Muscle of leg (tissue), 11 donors: Measurements from ENCODE around the gene HOXC10. TPM values are rescaled to one million over a fixed set of nuclear protein-coding genes. Genes with fewer than 3 reads are reported as not detected.

Experiments
- DNase-seq: peaks from one replicate; pipeline ENCODE4 v3.0.0; 2013
- H3K27ac ChIP-seq: one replicate; pipeline ENCODE4 v1.5.1; 2013; ENCODE audit warnings: mild to moderate bottlenecking, low read length, control low read depth
- H3K27me3 ChIP-seq: one replicate; pipeline ENCODE4 v1.6.1; 2013; ENCODE audit warnings: low read length; ENCODE audit not compliant: control insufficient read depth, insufficient read depth
- H3K36me3 ChIP-seq: one replicate; pipeline ENCODE4 v1.6.1; 2013; ENCODE audit warnings: low read length; ENCODE audit not compliant: control insufficient read depth, insufficient read depth
- H3K4me1 ChIP-seq: one replicate; pipeline ENCODE4 v1.6.1; 2013; ENCODE audit warnings: low read length; ENCODE audit not compliant: control insufficient read depth, insufficient read depth
- H3K4me3 ChIP-seq: one replicate; pipeline ENCODE4 v1.5.1; 2013; ENCODE audit warnings: low read length, control low read depth
- H3K9me3 ChIP-seq: replicated peaks from 2 replicates; pipeline ENCODE4 v1.6.1; 2013; ENCODE audit warnings: low read depth, low read length; ENCODE audit not compliant: control insufficient read depth
- WGBS: methylation state at CpG from one replicate; pipeline ENCODE4 v1.1.5; 2013; ENCODE audit warnings: missing lambda C conversion rate; ENCODE audit not compliant: insufficient coverage; 5-methylcytosine and 5-hydroxymethylcytosine counted together
- polyA plus RNA-seq, 8 donors: library from polyadenylated mRNA; unstranded; fragments of 120-200 nt; gene quantifications; one replicate each; pipeline versions ENCODE4 v1.2.1 to v1.2.3, GENCODE V29; 2013; ENCODE audit warnings: inconsistent platforms in 1 of 8, low replicate concordance in 1 of 8; ENCODE audit not compliant: insufficient read length in 8 of 8, insufficient read depth in 1 of 8
- total RNA-seq: library from RNA; stranded (reverse); fragments of 120-200 nt; gene quantifications from one replicate; pipeline ENCODE4 v1.2.4, GENCODE V29; 2013

Gene HOXC10
- total and polyA plus RNA-seq, 9 donors: 7.6 to 57.7 (median 48.6) TPM

DNA sequence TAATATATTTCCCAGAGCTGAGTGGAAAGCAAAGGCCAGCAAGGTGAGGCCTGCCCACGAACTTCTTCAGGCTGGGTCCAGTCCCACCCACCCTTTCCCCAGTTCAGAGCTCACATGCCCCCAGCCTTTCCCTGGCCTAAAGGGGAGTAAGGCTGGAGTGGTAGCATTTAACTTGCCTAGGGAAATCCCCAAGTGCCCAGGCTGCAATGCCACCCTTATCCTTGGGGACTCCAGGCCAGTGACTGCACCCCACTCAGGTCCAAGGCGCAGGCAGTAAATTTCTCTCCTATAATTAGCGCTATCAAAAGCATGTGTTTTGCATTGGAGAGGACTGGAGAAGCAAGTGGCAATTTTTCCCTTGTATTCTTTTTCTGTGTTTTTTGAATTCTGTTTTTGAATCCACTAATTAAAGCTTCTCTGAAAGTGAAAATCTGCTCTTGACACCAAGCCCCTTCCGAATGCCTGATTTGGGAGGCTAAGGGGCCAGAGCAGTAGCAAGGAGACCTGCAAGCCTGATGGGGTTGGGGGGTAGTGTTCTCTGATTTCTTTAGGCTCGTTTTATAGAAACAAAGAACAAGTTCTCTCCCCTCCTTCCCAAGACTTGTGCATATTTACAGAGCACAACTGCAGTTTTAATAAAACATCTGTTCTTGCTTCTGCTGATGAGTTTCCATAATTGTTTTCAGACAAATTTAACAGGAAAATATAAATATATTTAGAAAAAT, 39.8 kb downstream of the HOXC10 start:
- Histone ChIP-seq H3K4me3 (peak overlapping the region; percentile 27), H3K27me3 (peaks cover 54% of the 10 kb centered on the region), H3K36me3 (peaks cover 6% of the 10 kb centered on the region), H3K4me1 (peaks cover 93% of the 10 kb centered on the region), H3K27ac (peak overlapping the region; percentile 100), H3K9me3 (no peaks in the 10 kb centered on the region)
- WGBS: no CpG with 5 or more reads among the region's 5 CpGs
- DNase-seq: peak; percentile 34

DNA sequence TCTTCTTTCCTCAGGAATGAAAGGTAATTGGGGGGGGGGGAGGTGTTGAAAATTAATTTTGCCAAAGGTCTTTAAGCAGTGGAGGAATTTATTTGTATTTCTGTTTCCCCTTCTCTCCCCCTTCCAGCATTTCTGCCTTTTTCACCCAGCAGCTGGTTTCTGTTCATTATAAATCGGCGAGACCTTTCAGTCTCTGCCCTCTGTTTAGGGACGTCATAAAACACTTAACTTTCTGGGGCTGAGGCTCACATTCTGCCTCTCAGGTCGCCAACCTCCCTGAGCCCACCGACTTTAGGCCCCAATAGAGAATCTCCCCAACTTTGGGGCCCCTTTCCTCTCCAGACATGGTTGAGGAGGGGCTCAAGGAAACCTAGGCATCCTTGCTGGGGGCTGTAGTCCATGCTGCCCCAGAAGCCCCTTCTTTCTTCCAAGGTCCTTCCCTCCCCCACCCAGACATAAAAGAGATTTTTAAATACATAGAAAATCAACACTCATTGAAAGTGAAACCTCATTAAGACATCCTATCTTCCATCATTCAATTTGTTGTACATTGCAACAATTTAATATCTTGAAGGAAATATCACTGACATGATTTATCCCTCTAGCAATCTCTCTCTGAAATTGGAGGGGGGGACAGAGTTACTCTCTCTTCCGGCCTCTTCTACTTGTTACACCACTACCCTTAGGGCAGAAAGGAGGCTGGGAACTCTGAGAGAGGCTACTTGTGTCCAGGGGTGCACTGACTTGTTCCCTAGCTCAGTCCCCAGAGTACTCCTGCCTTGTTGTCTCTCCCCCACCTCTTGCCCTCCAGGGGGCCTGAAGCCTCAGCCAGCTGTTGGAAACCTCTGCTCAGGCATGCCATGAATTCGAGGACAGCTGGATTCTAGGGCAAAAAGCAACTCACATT, 40.8 kb downstream of the HOXC10 start:
- H3K4me3 ChIP-seq: peak overlapping the region; percentile 4
- H3K36me3 ChIP-seq: peaks cover 10% of the 10 kb centered on the region
- peaks cover 53% of the 10 kb centered on the region for H3K27me3 ChIP-seq

DNA sequence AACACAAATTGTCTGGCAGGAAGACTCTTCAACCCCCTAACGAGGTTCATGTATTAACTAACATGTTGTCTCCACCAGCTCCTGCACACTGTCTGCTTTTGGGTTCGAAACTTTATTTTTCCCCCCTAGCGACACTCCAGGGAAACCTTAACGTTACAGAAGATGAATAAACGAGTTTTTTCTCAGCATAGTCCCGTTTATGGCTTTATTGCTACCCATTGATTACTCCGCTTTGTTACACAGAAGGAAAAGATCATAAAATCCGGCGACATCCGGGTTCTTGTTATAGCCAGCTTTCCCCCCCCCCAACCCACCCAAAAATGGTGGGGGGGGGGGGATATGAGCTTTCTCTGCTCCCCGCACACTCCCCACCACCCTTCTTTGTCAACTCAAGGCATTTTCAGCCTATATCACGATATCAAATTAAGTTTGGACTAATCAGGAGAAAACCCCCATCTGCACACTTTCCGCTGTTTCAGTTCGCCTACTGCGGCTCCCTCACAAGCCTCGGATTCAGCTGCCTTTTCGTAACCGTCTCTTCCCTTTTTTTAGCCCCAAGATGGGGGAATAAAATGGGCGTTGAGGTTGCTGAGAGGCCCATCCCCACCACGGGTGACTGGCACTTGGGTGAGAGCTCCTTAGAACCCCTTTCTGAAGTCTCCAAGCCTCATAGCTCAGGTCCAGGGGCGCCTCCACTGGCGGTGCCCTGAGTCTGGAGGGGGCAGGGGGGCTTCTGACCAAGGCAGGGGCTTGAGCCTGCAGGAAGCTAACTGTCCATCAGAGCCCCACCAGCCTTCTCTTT, 41.9 kb downstream of the HOXC10 start:
- Histone ChIP-seq H3K9me3 (no peaks in the 10 kb centered on the region), H3K36me3 (peaks cover 16% of the 10 kb centered on the region), H3K27ac (peak overlapping the region; percentile 100), H3K4me3 (no peak overlapping the region), H3K27me3 (peaks cover 46% of the 10 kb centered on the region), H3K4me1 (peaks cover 87% of the 10 kb centered on the region)
- 34% methylated on average over 5 of the region's 22 CpGs for WGBS
- no peak for DNase-seq

More for the DNA sequence above, 40.8 kb downstream of the HOXC10 start:
- H3K27ac ChIP-seq: peak overlapping the region; percentile 100
- 34% methylated on average over 4 of the region's 7 CpGs for WGBS
- H3K4me1 ChIP-seq: peaks cover 87% of the 10 kb centered on the region
- H3K9me3 ChIP-seq: no peaks in the 10 kb centered on the region
- no peak for DNase-seq

DNA sequence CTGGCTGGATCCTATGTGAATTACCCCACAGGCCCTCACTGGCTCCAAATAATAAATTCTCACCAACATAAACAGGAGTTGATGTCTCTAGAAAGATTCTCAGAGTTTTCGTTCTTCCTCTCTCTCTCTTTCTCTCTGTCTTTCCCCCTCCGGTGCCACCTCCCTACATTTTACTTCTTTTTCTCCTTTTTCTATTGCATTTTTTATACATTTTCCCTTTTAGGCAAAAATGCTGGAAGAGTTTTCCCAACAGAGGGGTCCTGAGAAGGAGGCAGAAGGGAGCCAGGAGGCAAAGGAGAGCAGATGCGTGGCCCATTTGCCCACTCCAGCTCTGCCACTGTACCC, 42.5 kb downstream of the HOXC10 start:
- Histone ChIP-seq H3K4me1 (peaks cover 88% of the 10 kb centered on the region), H3K4me3 (no peak overlapping the region), H3K27me3 (peaks cover 51% of the 10 kb centered on the region), H3K36me3 (peaks cover 20% of the 10 kb centered on the region), H3K27ac (peak overlapping the region; percentile 100), H3K9me3 (no peaks in the 10 kb centered on the region)
- WGBS: 55% methylated on average over 1 of the region's 3 CpGs
- no peak for DNase-seq

DNA sequence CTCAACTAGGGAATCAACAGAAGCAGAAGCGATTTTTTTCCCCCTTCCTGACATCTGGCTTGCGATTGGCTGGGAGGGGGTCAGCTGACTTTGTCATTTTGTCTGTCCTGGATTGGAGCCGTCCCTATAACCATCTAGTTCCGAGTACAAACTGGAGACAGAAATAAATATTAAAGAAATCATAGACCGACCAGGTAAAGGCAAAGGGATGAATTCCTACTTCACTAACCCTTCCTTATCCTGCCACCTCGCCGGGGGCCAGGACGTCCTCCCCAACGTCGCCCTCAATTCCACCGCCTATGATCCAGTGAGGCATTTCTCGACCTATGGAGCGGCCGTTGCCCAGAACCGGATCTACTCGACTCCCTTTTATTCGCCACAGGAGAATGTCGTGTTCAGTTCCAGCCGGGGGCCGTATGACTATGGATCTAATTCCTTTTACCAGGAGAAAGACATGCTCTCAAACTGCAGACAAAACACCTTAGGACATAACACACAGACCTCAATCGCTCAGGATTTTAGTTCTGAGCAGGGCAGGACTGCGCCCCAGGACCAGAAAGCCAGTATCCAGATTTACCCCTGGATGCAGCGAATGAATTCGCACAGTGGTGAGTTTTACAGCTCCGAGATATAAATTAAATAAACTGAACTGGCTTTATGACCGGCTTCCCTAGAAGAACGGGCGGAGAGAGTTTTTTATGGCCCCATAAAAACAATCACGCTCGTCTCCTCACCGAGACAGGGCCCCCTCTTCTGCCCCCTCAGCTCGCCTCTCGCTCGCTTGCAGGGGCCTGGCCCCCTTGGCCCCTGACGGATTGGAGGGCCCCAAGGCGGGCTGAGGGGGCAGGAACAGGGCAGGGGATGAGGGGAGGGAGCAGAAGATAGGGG, 43.6 kb downstream of the HOXC10 start, which contains the start of gene HOXC6:
TSS of gene HOXC6 (plus strand) at position 127 of the 888 bp plus-strand sequence. CDS start at position 209, 82 bp downstream.
- Histone ChIP-seq H3K27ac (peak within 1 kb of the TSS; percentile 100), H3K4me1 (peaks cover 88% of the 10 kb centered on the region), H3K9me3 (no peaks in the 10 kb centered on the region), H3K4me3 (peak within 1 kb of the TSS; percentile 42), H3K27me3 (peaks cover 56% of the 10 kb centered on the region), H3K36me3 (peaks cover 20% of the 10 kb centered on the region)
- DNase-seq: peak; percentile 89
- 18% methylated on average over 20 of the region's 36 CpGs for WGBS

DNA sequence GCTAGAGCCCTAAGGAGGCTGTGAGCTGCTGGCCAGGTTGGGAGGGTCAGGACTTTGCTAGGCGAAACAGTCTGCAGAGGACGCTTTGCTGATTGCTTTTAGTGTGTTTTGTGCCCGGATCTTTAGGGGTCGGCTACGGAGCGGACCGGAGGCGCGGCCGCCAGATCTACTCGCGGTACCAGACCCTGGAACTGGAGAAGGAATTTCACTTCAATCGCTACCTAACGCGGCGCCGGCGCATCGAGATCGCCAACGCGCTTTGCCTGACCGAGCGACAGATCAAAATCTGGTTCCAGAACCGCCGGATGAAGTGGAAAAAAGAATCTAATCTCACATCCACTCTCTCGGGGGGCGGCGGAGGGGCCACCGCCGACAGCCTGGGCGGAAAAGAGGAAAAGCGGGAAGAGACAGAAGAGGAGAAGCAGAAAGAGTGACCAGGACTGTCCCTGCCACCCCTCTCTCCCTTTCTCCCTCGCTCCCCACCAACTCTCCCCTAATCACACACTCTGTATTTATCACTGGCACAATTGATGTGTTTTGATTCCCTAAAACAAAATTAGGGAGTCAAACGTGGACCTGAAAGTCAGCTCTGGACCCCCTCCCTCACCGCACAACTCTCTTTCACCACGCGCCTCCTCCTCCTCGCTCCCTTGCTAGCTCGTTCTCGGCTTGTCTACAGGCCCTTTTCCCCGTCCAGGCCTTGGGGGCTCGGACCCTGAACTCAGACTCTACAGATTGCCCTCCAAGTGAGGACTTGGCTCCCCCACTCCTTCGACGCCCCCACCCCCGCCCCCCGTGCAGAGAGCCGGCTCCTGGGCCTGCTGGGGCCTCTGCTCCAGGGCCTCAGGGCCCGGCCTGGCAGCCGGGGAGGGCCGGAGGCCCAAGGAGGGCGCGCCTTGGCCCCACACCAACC, 44.8 kb downstream of the HOXC10 start:
- Histone ChIP-seq H3K4me3 (peak overlapping the region; percentile 26), H3K36me3 (peaks cover 25% of the 10 kb centered on the region), H3K9me3 (no peaks in the 10 kb centered on the region), H3K27ac (peak overlapping the region; percentile 100), H3K27me3 (peaks cover 57% of the 10 kb centered on the region), H3K4me1 (peaks cover 84% of the 10 kb centered on the region)
- DNase-seq: no peak
- 34% methylated on average over 29 of the region's 53 CpGs for WGBS

DNA sequence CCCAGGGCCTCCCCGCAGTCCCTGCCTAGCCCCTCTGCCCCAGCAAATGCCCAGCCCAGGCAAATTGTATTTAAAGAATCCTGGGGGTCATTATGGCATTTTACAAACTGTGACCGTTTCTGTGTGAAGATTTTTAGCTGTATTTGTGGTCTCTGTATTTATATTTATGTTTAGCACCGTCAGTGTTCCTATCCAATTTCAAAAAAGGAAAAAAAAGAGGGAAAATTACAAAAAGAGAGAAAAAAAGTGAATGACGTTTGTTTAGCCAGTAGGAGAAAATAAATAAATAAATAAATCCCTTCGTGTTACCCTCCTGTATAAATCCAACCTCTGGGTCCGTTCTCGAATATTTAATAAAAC, 45.5 kb downstream of the HOXC10 start:
- peaks cover 28% of the 10 kb centered on the region for H3K36me3 ChIP-seq
- no peak for DNase-seq
- H3K4me3 ChIP-seq: no peak overlapping the region
- peak overlapping the region; percentile 80 for H3K27ac ChIP-seq
- H3K4me1 ChIP-seq: peaks cover 83% of the 10 kb centered on the region
- H3K9me3 ChIP-seq: no peaks in the 10 kb centered on the region
- H3K27me3 ChIP-seq: peaks cover 60% of the 10 kb centered on the region
- WGBS: no CpG with 5 or more reads among the region's 7 CpGs

DNA sequence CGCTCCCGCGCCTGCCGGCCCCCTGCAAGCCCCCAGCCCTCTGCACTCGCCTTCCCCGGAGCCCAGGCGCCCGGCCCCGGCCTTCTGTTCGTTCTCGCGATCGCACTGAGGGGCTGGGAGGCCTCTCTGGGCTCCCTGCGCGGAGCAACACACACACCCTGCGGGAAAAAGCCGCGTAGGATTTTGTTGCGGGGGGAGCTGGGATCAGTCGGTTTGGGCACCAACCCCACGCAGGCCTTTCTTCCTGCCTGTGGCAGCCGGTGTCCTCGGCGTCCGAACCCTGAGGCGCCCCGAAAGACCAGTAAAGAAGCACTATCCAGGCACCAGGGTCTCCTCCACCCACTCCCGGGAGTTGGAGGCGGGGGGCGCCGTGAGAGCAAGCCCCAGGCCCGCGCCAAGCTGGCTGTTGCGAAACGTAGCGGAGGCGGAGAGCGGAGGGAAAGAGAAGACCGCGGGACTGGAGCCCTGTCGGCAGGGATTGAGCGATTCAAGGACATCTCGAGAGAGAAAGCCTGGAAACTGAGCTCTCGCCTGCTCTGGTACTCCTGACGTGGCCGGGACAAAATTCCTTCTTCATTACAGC, 46.0 kb downstream of the HOXC10 start:
- Histone ChIP-seq H3K9me3 (no peaks in the 10 kb centered on the region), H3K4me1 (peaks cover 83% of the 10 kb centered on the region), H3K4me3 (no peak overlapping the region), H3K36me3 (peaks cover 28% of the 10 kb centered on the region), H3K27ac (peak overlapping the region; percentile 80), H3K27me3 (peaks cover 60% of the 10 kb centered on the region)
- WGBS: 28% methylated on average over 31 of the region's 46 CpGs
- DNase-seq: peak; percentile 86
